Fibroblast of pulmonary artery (primary cell): ENCODE measurements around the gene ABCC6.
"Not testable (repeated sequence)": the region's sequence is repeated elsewhere in the genome, so short reads cannot be mapped to it uniquely, and the experiment has no call there.

ENCODE experiments used
- DNase-seq: peaks from one replicate; pipeline ENCODE4 v3.0.0-alpha.2; 2010; ENCODE audit warnings: low read depth
- H3K4me3 ChIP-seq: replicated peaks from 2 replicates; pipeline ENCODE4 v1.5.1; 2011; ENCODE audit warnings: low read depth, mild to moderate bottlenecking, control low read depth, low read length, moderate library complexity
- CTCF ChIP-seq: IDR thresholded peaks from 2 replicates; pipeline ENCODE4 v1.5.1; 2011; ENCODE audit warnings: mild to moderate bottlenecking, control low read depth, low read length, inconsistent platforms; ENCODE audit errors: missing control alignments

ABCC6 gene

DNA sequence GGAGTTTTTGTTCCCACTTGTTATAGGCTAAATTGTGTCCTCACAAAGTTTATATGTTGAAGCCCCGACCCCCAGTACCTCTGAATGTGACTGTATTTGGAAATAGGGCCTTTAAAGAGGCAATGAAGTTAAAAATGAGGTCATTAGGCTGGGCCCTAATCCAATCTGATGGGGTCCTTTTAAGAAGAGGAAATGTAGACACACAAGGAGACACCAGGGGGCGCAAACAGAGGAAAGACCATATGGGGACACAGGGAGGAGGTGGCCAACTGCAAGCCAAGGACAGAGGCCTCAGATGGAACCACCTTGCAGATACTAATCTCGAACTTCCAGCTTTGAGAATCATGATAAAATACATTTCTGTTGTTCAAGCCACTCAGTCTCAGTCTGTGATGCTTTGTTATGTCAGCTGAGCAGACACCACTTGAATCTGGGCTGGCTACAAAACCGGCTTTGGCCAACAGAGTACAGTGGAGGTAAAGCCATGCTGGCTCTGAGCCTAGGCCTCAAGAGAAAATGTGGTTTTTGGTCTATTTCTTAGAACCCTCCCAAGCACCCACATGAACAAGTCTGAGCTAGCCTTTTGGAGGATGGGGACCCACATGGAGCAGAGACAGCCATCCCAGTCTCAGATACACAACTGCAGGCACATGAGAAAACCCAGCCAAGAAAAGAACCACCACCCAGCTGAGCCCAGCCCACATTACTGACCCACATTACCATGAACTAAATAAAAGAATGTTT is 20.7 kb downstream of the ABCC6 start:
- peak; percentile 37 for TF ChIP-seq CTCF
- DNase-seq = peak; percentile 77
- H3K4me3 ChIP-seq = not testable (repeated sequence)

DNA sequence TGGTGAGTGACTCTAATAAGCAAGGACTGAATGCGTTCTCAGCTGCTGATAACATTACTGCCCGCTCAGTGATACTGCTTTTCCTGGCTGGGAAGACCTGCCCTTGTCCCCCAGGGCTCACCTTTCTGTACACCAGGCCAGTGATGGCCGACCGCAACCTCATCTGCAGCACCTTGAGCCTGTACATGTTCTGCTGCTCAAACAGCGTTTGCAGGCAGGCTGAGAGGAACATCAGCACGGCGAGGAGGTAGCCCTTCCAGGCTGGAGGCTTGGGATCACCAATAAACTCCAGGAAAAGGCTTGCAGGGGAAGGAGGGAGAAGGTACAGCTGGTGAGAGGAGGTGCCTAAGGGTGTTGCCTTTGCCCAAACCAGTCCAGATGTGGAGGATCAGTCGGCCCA is 21.4 kb downstream of the ABCC6 start:
- not testable (repeated sequence) for H3K4me3 ChIP-seq, DNase-seq

DNA sequence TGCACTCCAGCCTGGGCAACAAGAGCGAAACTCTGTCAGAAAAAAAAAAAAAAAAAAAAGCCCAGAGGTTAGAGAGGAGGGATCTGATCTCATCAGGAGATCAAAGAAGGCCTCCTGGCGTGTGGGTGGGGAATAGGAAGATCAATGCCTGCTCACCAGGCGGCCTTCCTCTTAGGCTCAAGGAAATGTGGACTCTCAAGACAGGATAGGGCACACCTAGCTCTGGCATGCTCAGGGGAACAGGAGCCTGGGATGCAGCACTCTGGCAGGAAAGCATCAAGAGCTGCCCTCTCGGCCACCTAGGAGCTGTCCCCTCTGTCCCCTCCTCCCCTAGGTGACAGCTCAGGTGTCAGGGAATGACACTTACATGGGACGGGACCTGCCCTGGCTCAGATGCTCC is 22.9 kb downstream of the ABCC6 start:
- not testable (repeated sequence) for H3K4me3 ChIP-seq

GRCh38 chr16:16199428-16199827 is 23.9 kb downstream of the ABCC6 start:
- DNase-seq, H3K4me3 ChIP-seq: not testable (repeated sequence)

More for the DNA sequence above, 22.9 kb downstream of the ABCC6 start:
- not testable (repeated sequence) for DNase-seq

GRCh38 chr16:16197966-16198365 is 25.3 kb downstream of the ABCC6 start:
- DNase-seq = no peak
- TF ChIP-seq CTCF = no peak
- H3K4me3 ChIP-seq = no peak overlapping the region

GRCh38 chr16:16197331-16197730 is 26.0 kb downstream of the ABCC6 start:
- no peak overlapping the region for H3K4me3 ChIP-seq
- no peak for DNase-seq
- no peak for TF ChIP-seq CTCF

- TF ChIP-seq CTCF = no peak
- H3K4me3 ChIP-seq = no peak overlapping the region
- no peak for DNase-seq
Observed at GRCh38 chr16:16196099-16196498, 27.2 kb downstream of the ABCC6 start.

GRCh38 chr16:16191493-16192167 is 31.7 kb downstream of the ABCC6 start:
- no peak overlapping the region for H3K4me3 ChIP-seq
- no peak for TF ChIP-seq CTCF
- DNase-seq = no peak

- not testable (repeated sequence) for H3K4me3 ChIP-seq
Observed at GRCh38 chr16:16190966-16191365, 32.3 kb downstream of the ABCC6 start.

More at GRCh38 chr16:16190966-16191365, 32.3 kb downstream of the ABCC6 start:
- DNase-seq = not testable (repeated sequence)
